Skin epidermis (tissue), 12 donors: ENCODE results near the gene CNGB1.
"Not testable (repeated sequence)": the region's sequence is repeated elsewhere in the genome, so short reads cannot be mapped to it uniquely, and the experiment has no call there.

ENCODE experiments used
- H3K27ac ChIP-seq, 21 experiments: fragments of 200-600 bp; sonication (generic) in 11 of 21; one replicate each; pipeline ENCODE4 v1.5.0; 2020; ENCODE audit warnings: mild to moderate bottlenecking in 3 of 21, inconsistent platforms in 2 of 21, moderate library complexity in 2 of 21
- H3K4me3 ChIP-seq, 7 experiments: fragments of 200-600 bp; sonication (generic) in 2 of 7; one replicate each; pipeline ENCODE4 v1.5.0; 2020; ENCODE audit warnings: inconsistent platforms in 2 of 7, mild to moderate bottlenecking in 2 of 7, moderate library complexity in 1 of 7

The CNGB1 gene

GRCh38 chr16:57981636-57982035 lies 10.7 kb upstream of the CNGB1 start:
- H3K4me3 ChIP-seq: no peak overlapping the region

GRCh38 chr16:57979006-57979585 lies 8.2 kb upstream of the CNGB1 start:
- Histone ChIP-seq H3K27ac (no peak overlapping the region), H3K4me3 (no peak overlapping the region)

More at GRCh38 chr16:57981636-57982035, 10.7 kb upstream of the CNGB1 start:
- no peak overlapping the region for H3K27ac ChIP-seq

- H3K27ac ChIP-seq, H3K4me3 ChIP-seq: not testable (repeated sequence)
Measured at GRCh38 chr16:57978070-57978465, 7.1 kb upstream of the CNGB1 start.

GRCh38 chr16:57977418-57978069 lies 6.6 kb upstream of the CNGB1 start:
- H3K27ac ChIP-seq: no peak overlapping the region
- no peak overlapping the region for H3K4me3 ChIP-seq

GRCh38 chr16:57976331-57976796 lies 5.4 kb upstream of the CNGB1 start:
- Histone ChIP-seq H3K4me3 (no peak overlapping the region), H3K27ac (peak overlapping the region in 1 of 21 experiments; percentile 29)

GRCh38 chr16:57972306-57972705 lies 1.4 kb upstream of the CNGB1 start:
- H3K27ac ChIP-seq: no peak overlapping the region
- H3K4me3 ChIP-seq: no peak overlapping the region

GRCh38 chr16:57971848-57972247 lies 920 bp upstream of the CNGB1 start:
- H3K27ac ChIP-seq: no peak overlapping the region
- no peak overlapping the region for H3K4me3 ChIP-seq

GRCh38 chr16:57970319-57970718 lies 609 bp downstream of the CNGB1 start:
- no peak overlapping the region for H3K4me3 ChIP-seq
- no peak overlapping the region for H3K27ac ChIP-seq

- H3K27ac ChIP-seq: no peak overlapping the region
- no peak overlapping the region for H3K4me3 ChIP-seq
Measured at GRCh38 chr16:57969451-57970123, 1.3 kb downstream of the CNGB1 start.

- H3K4me3 ChIP-seq: no peak overlapping the region
- H3K27ac ChIP-seq: no peak overlapping the region
Measured at GRCh38 chr16:57967916-57968315, 3.0 kb downstream of the CNGB1 start.

GRCh38 chr16:57966986-57967385 lies 3.9 kb downstream of the CNGB1 start:
- Histone ChIP-seq H3K4me3 (no peak overlapping the region), H3K27ac (no peak overlapping the region)

GRCh38 chr16:57966204-57966771 lies 4.6 kb downstream of the CNGB1 start:
- Histone ChIP-seq H3K27ac (no peak overlapping the region), H3K4me3 (no peak overlapping the region)

GRCh38 chr16:57964157-57964700 lies 6.7 kb downstream of the CNGB1 start:
- H3K27ac ChIP-seq: no peak overlapping the region
- no peak overlapping the region for H3K4me3 ChIP-seq

GRCh38 chr16:57962756-57963155 lies 8.2 kb downstream of the CNGB1 start:
- no peak overlapping the region for H3K27ac ChIP-seq
- no peak overlapping the region for H3K4me3 ChIP-seq

- no peak overlapping the region for H3K4me3 ChIP-seq
- H3K27ac ChIP-seq: no peak overlapping the region
Measured at GRCh38 chr16:57962046-57962445, 8.9 kb downstream of the CNGB1 start.

- no peak overlapping the region for H3K27ac ChIP-seq
- H3K4me3 ChIP-seq: no peak overlapping the region
Measured at GRCh38 chr16:57961538-57961937, 9.4 kb downstream of the CNGB1 start.

- no peak overlapping the region for H3K4me3 ChIP-seq
- H3K27ac ChIP-seq: no peak overlapping the region
Measured at GRCh38 chr16:57960826-57961472, 10.0 kb downstream of the CNGB1 start.

GRCh38 chr16:57960310-57960709 lies 10.6 kb downstream of the CNGB1 start:
- no peak overlapping the region for H3K27ac ChIP-seq
- no peak overlapping the region for H3K4me3 ChIP-seq

GRCh38 chr16:57959804-57960203 lies 11.1 kb downstream of the CNGB1 start:
- Histone ChIP-seq H3K27ac (no peak overlapping the region), H3K4me3 (no peak overlapping the region)

- Histone ChIP-seq H3K27ac (no peak overlapping the region), H3K4me3 (no peak overlapping the region)
Measured at GRCh38 chr16:57959121-57959520, 11.8 kb downstream of the CNGB1 start.
